T-helper 1 cell treated with Interleukin-12 subunit alpha and Interleukin-12 subunit beta and Interleukin-4 antibody, amounts not matched to agents 30 ng/mL and 1 ng/mL, for 36 hours (primary cell): ENCODE measurements around the gene KCNK15. TPM values are rescaled to one million over a fixed set of nuclear protein-coding genes. Genes with fewer than 3 reads are reported as not detected.

Source experiments
- intact Hi-C: fragments of 100-400 bp; cut with micrococcal nuclease; formaldehyde crosslinking; loops from one replicate; pipeline ENCODE4 v1.15.1; 2024
- total RNA-seq: library from RNA; stranded (reverse); gene quantifications from 2 replicates; pipeline ENCODE4 v1.2.3, GENCODE V29; 2022

Gene KCNK15
- total RNA-seq, 1 donor from 2014 or later: 0.25 TPM

GRCh38 chr20:44784688-44785087 lies 39.0 kb downstream of the KCNK15 start:
- intact Hi-C loops: no loop called here

- intact Hi-C loops: no loop called here
Measured at GRCh38 chr20:44785768-44786167, 40.1 kb downstream of the KCNK15 start.

DNA sequence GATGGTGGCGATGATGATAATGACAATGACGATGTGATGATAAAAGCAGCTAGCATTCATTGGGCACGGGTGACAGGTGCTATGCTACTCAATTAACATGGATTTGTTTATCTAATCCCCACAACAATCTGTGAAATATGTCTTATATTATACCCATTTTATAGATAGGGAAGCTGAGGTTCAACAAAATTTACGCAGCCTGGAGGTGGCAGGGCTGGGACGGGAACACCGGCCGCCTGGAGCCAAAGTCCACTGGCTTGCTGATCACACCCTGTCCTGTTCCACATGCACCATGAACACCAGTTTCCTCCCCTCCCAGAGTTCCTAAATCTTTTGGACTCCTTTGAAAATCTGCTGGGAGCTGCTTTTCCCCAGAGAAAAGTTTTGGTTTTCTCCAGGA lies 41.6 kb downstream of the KCNK15 start:
- intact Hi-C loops: no loop called here

DNA sequence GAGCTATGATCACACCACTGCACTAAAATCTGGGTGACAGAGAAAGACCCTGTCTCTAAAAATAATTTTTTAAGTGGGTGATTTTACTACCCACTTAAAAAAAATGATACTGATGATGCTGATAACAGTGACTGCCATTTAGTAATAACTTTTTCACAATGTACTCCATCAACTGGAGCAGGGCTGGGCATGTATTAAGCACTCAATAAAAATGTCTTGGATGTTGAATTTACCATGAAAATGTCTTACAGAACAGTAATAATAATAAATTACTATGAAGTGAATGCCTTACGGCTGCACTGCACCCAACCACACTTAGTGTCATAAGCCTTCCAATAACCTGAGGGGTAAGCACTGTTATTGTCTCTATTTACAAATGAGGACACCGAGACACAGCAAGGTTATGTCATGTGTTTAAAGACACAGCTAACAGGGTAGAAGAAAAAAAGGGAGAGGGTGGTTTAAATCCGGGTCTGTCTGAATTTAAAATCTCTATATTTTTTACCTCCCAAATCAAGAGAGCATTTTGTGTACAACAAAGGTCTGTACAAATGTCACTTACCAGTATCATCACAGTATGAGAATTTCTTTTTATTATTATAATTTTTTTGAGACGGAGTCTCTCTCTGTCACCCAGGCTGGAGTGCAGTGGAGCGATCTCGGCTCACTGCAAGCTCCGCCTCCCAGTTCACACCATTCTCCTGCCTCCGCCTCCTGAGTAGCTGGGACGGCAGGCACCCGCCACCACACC lies 43.2 kb downstream of the KCNK15 start:
- intact Hi-C loops: no loop called here

DNA sequence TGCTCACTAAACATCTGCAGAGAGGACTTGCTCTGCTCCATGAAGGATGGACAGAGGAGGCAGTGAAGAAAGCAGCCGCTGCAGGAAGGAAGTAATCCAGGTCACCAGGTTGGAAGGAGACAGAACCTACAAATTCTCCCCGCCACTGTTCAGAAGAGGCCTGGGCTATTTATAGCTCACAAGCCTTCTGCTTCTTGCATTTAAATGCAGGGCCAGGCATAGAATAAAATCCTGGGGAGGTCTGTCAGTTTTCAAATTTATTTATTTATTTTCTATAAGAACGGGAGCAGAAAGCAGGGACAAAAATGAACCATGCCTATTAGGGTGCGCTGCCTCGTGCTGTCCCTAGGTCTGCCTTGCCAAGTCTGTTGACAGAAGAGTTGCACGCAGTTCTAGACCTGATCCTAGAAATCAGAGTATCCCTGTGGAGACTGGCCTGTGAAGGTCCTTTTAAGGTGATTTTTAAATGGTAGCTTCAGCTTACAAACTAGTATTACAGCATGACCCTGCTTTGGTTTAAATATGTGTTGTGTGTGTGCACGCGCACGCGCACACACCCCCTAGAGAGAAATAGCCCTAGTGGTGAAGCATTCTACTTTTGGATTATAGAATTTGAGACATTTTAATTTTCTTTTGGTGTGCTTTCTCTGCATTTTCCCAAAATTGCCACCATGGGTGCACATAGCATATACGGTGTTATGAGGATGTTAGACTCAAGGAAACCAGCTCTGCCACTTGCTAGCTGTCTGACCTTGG lies 45.2 kb downstream of the KCNK15 start:
- intact Hi-C loops: no loop called here

- intact Hi-C loops: no loop called here
Measured at GRCh38 chr20:44792796-44793195, 47.1 kb downstream of the KCNK15 start.

DNA sequence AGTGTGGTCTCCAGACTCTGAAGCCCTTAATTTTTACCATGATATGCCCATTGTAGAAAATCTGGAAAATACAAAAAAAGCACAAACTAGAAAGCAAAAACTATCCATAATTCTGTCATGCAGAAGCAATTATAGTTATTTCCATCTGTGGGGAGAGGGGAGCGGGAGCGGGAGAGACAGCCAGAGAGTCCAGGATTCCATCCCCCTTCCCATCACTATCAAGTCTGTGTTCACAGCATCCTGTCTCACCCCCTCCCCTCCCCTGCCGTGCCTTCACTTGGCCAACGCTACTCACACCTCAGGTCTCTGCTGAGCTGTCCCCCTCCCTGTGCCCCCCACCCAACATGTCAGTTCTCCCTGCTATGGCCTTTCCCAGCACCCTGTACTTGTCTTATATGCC lies 50.2 kb downstream of the KCNK15 start:
- intact Hi-C loops: no loop called here

- intact Hi-C loops: no loop called here
Measured at GRCh38 chr20:44796311-44796710, 50.6 kb downstream of the KCNK15 start.

DNA sequence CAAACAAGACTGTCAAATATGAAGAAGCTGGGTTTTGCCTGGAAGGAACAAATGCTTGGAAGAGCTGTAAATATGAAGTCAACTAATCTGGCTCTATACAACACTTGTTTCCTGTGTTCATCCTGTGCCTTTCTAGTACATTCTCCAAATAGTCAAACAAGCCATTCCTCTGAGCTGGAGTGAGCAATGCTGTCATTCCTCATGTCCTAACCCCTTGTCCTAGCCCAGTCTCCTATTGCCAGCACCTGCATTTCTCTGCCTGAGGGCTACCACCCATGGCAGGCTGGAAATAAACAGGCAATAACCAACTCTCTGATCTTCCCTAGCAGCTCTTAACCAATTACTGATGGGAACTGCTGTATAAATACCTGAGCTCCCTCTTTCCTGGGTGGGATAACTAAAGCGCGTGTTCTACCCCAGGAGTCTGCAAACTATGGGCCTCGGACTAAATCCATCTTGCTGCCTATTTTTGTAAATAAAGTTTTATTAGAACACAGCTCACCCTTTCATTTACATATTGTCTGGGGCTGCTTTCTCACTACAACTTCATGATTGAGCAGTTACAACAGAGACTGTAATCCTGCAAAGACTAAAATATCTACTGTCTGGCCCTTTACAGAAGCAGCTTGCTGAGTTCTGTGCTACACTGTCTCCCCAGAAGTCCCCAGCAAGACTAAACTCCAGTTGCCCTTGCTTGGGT lies 51.2 kb downstream of the KCNK15 start:
- intact Hi-C loops: no loop called here

GRCh38 chr20:44799691-44800090 lies 54.0 kb downstream of the KCNK15 start:
- intact Hi-C loops: no loop called here

DNA sequence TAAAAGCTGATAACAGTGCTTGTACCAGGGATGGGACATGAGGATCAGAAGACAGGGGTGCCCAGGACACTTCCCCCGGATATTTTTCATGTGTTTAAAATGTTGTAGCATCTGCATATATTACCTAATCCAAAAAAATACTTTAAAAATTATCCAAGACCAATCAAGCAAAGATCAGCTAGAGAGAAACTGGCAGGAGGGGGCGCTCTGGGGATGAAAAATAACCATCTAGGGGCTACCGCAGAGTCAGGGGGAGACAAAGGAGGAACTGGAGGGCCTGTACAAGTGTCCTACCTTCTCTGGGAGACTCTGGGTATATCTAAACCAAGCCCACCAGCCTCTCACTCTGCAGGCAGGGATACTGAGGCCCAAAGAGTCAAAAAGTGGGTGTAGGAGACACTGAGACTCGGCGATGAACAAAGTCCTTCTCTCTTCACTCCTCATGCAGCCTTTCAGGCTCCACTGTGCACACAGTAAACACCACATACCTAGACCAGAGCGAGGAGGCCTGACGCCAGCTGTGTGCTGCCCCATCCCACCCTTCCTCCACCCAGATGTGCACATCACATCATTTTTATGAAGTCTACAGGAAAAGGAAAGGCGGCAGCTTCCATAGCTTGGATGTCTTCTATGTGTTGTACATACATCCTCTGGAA lies 54.9 kb downstream of the KCNK15 start:
- intact Hi-C loops: no loop called here

Other genes starting within 250 kb of the KCNK15 start
- gene SERINC3, start 223.8 kb upstream of the KCNK15 start, total RNA-seq: 82.0 and 82.4 TPM in 2 replicates
- 3.9 and 4.4 TPM in 2 replicates for gene PKIG, start 163.3 kb upstream of the KCNK15 start, total RNA-seq
- gene ADA, start 94.2 kb upstream of the KCNK15 start, total RNA-seq: 98.8 and 105 TPM in 2 replicates
- not detected in 2 replicates for gene CCN5, start 30.5 kb upstream of the KCNK15 start, total RNA-seq
- not detected in 2 replicates for gene RIMS4, start 64.7 kb downstream of the KCNK15 start, total RNA-seq
- gene YWHAB, start 139.8 kb downstream of the KCNK15 start, total RNA-seq: 273 and 278 TPM in 2 replicates
- 51.8 and 53.6 TPM in 2 replicates for gene PABPC1L, start 164.2 kb downstream of the KCNK15 start, total RNA-seq
- 22.2 and 22.3 TPM in 2 replicates for gene TOMM34, start 214.5 kb downstream of the KCNK15 start, total RNA-seq
- gene STK4, start 220.6 kb downstream of the KCNK15 start, total RNA-seq: 188 and 193 TPM in 2 replicates